Esophagus mucosa (tissue), 1 donor: ENCODE results near the gene ROBO1. TPM values are rescaled to one million over a fixed set of nuclear protein-coding genes. Genes with fewer than 3 reads are reported as not detected.
"Not testable (repeated sequence)": the region's sequence is repeated elsewhere in the genome, so short reads cannot be mapped to it uniquely, and the experiment has no call there.

ENCODE experiments used
- ATAC-seq: fragments of 200-7000 bp; cut with Tn5 transposase; one replicate; pipeline ENCODE4 v1.9.1; 2020
- total RNA-seq: library from RNA; stranded (reverse); gene quantifications from one replicate; pipeline ENCODE4 v1.2.4, GENCODE V29; 2023
- donor health status: DM: yes; HTN: yes; CAD: no.

The ROBO1 gene
- total RNA-seq, result 52.4 TPM

- no peak for ATAC-seq
These were observed at the start of gene ROBO1 for GRCh38 chr3:79767905-79768267. Gene ROBO1, minus strand, starts transcription at chr3:79767998.

- no peak for ATAC-seq
These were observed 49.4 kb upstream of the ROBO1 start for GRCh38 chr3:79817224-79817623.

DNA sequence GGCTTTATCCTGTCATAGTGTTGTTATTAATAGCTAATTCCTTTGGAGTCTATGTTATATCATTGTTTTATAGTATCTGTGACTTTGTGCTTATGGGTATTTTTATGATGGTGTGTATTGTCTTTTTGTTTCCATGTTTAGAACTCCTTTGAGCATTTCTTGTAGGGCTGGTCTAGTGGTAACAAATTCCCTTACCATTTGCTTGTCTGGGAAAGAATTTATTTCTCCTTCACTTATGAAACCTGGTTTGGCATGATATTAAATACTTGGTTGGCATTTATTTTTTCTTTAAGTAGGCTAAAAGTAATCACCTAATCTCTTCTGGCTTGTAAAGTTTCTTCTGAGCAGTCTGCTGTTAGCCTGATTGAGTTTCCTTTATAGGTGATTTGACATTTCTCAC is 47.7 kb upstream of the ROBO1 start:
- ATAC-seq, result no peak

DNA sequence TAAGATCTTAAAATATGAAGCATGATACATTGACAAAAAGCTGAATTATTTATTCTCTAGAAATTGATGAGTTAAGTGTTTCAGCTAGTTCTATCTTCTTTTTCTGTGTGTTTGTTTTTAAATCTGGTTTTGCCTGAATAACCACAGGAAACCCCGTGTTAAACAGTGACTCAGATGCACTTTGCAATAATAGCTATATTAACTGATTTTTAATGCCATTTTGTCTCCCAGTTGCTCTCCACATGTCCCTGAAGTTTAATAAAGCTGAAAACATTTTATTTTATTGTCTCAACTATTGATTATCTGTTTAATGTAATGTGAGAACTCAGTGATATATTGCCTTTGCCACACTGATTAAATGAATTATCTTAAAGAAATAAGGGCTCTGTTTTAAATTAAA is 42.8 kb upstream of the ROBO1 start:
- no peak for ATAC-seq

DNA sequence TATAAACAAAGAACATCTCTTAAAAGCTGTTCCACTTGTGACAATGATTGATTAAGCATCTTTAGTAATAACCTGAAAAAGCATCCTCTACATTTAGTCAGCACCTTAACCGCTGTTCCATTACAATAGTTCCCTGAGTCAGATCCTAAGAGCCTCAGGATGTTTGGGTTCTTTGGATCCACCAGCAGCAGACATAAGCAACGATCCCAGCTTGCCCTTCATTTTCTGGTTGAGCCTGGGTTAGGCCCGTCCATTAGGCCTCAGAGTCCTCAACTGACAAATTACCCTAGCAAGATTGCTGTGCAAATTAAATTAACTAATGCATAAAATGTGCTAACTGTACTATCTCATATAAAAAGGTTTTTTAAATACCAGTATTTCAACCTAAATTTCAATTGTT is 42.3 kb upstream of the ROBO1 start:
- no peak for ATAC-seq

- ATAC-seq, result no peak
These were observed 41.3 kb upstream of the ROBO1 start for GRCh38 chr3:79809106-79809505.

DNA sequence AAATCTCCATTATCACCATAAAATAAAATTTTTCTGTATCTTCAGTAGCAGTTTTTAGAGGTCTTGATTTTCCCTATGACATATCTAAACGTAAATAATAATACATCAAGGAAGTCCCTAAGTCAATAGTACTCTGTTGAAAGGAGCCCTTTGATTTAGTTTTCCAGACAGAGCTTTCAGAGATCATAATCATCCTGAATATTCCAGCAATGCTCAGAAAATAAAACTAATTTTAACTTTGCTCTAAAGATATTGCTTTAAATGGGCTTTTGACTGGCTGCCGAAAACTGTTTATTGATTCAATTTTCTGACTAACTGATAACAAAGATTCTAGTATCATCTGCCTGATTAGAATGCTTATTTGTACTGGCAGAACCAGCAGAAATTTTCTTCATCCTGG is 40.7 kb upstream of the ROBO1 start:
- ATAC-seq, result no peak

DNA sequence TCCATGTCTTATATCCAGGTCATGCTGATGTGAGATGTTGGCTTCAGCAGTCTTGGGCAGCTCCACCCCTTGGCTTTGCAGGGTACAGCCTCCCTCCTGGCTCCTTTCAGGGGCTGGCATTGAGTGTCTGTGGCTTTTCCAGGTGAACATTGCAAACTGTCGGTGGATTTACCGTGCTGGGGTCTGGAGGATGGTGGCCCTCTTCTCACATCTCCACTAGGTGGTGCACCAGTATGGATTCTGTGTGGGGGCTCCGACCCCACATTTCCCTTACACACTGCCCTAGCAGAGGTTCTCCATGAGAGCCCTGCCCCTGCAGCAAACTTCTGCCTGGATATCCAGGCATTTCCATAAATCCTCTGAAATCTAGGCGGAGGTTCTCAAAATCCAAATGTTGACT is 22.4 kb upstream of the ROBO1 start:
- ATAC-seq, result not testable (repeated sequence)

DNA sequence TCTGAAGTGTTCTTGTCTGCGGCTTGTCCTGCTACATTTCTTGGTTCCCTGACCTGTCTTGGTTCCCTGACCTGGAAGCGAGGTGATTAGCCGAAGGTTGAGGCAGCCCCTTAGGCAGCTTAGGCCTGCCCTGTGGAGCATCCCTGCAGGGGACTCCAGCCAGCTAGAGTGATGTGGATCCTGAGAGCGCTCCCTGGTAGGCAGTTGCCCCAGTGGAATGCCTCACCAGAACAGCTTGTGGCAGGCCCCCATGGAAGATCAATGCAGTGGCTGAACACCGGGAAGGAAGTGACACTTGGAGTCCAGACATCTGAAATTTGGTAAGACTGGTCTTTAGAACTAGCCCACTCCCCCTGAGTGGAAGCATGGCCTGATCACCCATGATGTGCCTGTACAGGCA is 5.5 kb upstream of the ROBO1 start:
- no peak for ATAC-seq

DNA sequence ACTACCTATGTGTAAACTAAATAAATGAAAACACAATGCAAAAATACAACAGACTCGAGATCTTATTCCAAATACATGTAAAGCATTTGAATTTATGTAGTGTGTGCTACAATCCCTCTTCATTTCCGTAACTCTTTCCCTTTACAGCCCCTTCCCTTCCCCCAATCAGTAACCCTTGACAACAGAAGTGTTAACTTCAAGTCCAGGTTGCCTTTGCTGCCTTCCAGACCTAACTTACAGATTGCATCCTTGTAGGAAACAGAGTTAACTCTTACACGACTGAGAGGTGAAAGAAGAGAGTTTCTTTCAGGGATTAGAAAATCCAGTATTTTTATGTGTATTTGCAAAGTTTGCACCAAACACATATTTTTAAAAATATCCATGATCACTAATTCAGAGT is 1.4 kb upstream of the ROBO1 start:
- ATAC-seq, result no peak

DNA sequence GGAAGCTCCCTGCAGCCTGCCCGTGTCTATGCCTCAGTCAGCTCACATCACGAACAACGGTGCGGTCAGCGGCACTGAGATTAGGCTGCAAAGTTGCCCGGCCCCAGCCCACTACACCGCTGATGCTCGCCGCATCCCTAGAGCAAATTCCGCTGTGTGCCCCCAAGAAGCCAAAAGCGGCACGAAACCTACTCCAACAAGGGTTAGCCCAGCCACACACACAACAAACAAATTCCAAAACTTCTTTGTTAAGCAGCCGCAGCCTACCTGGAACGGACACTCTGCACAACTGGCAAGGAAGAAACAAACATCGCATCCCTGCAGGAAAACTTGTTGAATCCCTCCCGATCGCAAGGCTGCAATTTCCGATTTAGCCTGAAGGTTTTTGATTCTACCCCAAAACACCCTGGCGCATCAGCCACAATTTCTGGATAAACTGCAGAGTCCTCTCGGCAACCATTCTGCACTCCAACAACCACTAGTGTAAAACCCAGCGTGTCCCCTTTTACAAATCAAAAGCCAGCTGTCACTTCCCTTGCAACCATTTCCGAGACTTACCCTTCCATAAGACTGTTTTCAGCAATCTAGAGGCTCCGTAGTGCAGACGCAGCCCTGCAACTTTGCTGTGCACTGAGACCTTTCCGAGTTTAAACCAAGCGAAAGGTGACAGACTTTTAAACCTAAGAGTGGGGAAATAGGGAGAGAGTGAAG is 449 bp downstream of the ROBO1 start:
- ATAC-seq, result no peak

DNA sequence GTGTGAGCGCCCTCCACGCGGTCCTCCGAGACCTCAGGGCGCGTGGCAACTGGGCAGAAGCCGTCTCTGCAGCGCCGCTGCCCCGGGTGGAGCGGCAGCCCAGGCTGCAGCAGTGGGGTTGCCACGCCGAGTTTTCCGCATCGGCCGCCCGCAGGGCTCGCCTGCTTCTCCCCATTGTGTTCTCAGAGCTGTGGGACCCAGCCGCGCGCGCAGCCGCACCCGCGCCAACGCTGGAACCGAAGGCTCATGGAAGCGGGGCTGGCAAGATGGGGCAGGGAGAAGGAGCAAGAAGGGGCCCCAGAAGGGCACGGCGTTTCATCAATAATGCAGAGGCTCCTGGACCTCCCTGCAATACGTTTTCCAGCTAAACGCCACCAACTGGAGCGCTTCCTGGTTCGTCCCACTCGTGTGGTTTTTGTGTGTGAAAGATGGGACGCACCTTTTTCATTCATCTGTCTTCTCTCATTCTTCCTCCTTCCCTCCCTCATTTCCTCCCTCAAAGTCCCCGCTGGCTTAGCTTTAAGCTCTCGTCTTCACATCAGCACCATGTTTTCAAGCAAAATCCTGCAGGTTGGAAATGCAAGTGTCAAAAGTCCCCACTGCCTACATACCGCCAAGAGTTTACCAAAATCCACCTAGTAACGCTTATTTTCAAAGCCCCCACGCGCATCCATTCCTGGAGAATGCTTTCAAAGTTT is 1.2 kb downstream of the ROBO1 start:
- ATAC-seq, result no peak

GRCh38 chr3:79765911-79766310 is 1.9 kb downstream of the ROBO1 start:
- no peak for ATAC-seq

GRCh38 chr3:79761441-79761840 is 6.4 kb downstream of the ROBO1 start:
- no peak for ATAC-seq

- ATAC-seq, result no peak
These were observed 16.1 kb downstream of the ROBO1 start for GRCh38 chr3:79751703-79752102.

DNA sequence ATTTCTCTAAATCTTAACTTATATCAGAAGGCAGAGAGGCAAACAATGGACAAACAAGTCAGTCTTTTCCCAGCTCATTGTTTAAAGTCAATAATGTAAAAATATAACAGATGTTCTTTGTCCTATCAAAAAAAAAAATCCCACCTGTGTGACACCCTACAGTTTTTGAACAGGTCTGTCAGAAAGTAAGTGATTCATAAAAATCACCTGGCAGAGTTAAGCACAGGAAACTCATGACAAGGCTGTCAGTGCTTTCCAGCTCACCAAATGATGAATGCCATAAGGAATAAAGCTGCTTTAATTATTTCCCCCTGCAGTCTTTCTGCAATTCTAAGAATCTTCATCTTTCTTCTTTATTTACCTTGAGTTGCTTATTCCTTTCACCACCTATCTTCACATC is 30.3 kb downstream of the ROBO1 start:
- no peak for ATAC-seq

DNA sequence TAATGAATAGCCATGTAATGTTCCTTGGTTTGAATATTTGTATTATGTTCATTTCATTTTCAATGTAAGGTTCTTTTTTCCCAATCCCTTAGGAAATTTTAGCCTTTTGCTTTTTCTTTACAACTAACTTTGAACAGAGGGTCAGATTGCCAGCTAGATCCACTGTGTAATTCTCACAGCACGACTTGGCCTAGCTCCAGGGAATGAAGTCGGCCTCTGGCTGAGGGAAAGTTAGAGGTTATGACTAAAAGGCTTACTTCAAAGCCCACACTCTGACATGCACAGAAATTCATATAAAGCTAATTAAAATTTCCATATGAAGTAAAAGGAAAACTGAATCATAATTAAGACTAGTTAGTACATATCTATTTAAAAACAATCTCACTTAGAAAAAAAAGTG is 38.7 kb downstream of the ROBO1 start:
- no peak for ATAC-seq

DNA sequence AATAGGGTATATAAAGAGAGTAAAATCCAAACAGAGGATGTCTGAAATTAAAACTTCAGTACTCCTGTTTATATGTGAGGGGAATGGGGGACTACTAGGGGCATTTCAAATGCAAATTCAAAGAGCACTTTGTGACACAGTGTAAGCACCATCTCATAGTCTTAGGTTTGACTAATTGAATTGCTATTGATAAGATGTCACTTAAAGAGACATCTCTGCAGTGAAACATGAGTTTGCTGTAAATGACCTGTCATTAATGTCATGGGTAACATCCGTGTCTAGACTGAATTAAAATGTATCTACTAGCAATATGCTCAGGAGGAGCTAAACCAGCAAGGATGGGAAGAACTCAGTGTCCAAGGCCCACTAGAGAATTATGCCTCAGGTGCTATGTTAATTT is 41.0 kb downstream of the ROBO1 start:
- no peak for ATAC-seq

DNA sequence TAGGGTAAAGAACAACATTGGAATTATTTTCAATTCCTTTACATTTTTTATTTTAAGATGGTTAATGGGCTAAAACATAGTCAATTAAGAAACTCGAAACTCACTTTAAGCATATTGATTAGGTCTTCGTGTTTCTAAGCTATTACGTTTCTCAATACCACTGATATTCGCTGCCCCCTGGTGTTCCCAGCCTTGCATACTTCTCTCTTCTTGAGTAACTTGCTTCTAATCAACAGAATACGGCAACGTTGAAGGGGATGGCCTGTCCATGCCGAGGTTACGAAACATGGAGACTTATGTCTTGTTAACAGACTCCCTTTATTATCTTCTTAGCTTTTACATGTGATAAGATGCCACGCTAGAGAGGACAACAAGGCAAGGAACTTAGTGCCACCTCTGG is 43.6 kb downstream of the ROBO1 start:
- no peak for ATAC-seq

GRCh38 chr3:79690072-79690471 is 77.7 kb downstream of the ROBO1 start:
- no peak for ATAC-seq

GRCh38 chr3:79685108-79685507 is 82.7 kb downstream of the ROBO1 start:
- ATAC-seq, result no peak

GRCh38 chr3:79684041-79684440 is 83.8 kb downstream of the ROBO1 start:
- ATAC-seq, result no peak

DNA sequence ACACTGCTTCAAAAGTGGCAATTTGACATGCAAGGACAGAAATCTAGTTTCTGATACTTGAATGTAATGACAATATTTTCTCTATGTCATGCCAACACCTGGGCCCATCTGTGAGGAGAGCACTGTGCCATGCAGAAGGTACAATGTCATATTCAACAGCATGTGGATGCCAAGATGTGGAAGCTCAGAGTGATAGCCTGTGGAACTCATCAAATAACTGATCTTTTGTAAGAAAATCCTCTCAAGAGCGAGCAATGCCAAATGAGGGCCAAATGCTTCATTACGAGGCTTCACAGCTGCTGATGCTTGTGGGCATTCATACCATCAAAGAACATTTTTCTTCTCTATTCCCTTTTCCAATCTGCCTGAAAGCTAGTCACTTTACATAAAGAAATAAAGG is 95.1 kb downstream of the ROBO1 start:
- ATAC-seq, result no peak

- no peak for ATAC-seq
These were observed 95.7 kb downstream of the ROBO1 start for GRCh38 chr3:79672075-79672474.

DNA sequence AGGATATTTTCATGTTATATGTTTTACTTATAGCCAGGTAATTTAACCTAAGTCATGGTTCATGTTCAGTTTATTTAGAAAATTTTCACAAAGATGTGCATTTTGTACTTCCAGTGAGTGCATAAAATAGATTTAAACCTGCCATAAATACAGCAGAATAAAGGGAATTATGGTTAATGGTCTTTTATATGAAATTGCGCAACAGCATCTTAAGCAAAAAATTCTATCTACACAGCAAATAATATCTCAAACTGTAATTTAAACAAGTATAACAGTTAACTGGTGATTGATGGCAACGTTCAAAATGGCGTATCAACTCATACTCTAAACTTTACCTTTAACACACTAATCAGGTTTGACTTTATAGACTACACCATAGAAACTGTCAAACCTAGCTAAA is 97.6 kb downstream of the ROBO1 start:
- no peak for ATAC-seq
